NK-92 (cell line): ENCODE measurements around the gene RAET1G.
"Not testable (repeated sequence)": the region's sequence is repeated elsewhere in the genome, so short reads cannot be mapped to it uniquely, and the experiment has no call there.

Experiments used
- DNase-seq: peaks from one replicate; lab custom pipeline; 2025; ENCODE audit not compliant: unreplicated experiment; lab: John Stamatoyannopoulos, UW

Gene RAET1G

DNA sequence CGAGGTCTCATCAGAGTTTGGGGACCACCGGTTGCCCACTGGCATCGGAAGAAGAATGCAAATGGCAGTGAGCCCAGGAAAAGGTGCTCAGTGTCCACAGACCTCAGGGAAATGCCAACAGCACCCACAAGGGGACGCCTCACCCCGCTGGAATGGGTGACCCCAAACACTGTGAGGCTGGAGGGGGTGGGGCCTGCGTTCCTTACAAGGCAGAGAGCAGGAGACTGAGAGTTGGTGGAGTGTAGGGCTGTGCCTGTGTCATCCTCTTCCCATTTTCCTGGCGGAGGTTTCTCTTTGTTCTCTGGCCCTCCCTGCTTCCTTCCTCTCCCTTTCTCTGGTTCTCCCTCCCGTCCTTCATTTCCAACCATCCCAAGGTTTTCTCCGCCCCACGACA lies 31.0 kb upstream of the RAET1G start:
- DNase-seq = not testable (repeated sequence)

DNA sequence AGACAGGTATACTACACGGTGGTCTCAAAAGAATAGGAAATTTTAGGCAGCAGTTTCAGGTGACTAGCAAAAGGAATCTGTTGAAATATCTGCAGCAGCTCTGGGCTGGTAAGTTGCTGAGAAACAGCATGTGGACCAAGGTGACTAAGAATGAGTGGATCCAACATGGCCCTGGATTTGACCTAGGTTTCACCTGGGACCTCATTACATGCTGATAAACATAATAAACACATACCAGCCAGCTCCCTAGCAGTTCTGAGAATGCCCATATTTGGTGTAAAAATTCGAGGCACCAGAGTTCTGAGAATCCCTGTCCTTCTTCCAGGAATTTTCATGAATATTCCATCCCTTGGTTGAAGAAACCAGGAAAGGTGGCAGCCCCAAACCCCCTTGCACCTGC lies 30.5 kb upstream of the RAET1G start:
- not testable (repeated sequence) for DNase-seq

- DNase-seq = no peak
These were observed 28.7 kb upstream of the RAET1G start for GRCh38 chr6:149951626-149952025.

GRCh38 chr6:149951096-149951495 lies 28.2 kb upstream of the RAET1G start:
- no peak for DNase-seq

DNA sequence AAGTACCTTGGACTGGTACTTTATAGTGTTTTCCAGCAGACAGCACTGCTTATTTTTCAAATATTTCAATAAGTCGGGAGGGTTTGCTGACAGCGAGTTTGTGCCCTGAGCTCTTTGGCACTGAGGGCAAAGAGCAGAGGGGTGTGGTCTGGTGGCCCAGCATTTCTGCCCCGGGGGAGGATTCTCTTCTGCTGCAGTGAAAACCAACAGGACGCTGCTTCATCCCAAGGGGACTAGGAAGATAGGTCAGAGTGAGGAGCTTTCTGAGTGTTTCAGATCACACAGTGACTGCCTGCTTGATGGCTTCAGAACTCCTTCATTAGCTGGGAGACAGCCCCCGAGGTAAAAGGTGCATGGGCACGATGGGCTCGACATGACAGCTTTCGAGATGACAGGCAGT lies 27.5 kb upstream of the RAET1G start:
- no peak for DNase-seq

DNA sequence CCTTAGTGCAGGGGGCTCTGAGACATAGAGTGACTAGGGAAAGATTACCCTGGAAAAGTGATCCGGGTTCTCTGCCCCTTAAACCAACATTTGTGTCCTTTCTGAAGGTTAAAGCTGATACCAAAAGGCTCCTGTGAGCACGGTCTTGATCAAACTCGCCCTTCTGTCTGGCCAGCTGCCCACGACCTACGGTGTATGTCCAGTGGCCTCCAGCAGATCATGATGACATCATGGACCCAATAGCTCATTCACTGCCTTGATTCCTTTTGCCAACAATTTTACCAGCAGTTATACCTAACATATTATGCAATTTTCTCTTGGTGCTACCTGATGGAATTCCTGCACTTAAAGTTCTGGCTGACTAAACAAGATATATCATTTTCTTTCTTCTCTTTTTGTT lies 25.7 kb upstream of the RAET1G start:
- no peak for DNase-seq

- DNase-seq = no peak
These were observed 25.1 kb upstream of the RAET1G start for GRCh38 chr6:149948011-149948410.

DNA sequence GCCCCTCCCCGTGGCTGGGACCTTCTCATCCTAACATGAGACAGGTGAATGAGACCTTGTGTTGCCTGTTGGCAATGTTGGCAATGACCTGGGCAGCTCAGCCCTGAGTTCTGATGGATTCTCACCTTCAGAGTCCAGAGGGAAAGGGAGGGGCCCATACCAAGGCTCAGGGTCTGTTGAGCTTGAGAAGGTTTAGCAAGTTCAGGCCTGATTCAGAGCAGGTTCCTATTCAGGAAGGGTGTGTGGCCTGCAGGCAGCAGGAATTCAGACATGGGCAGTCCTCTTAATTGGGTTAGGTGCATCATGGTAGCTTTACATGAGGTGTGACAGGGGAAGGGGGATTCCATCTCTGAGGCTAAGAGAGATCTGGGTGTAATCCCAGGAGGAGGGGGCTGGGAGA lies 24.6 kb upstream of the RAET1G start:
- DNase-seq = not testable (repeated sequence)

DNA sequence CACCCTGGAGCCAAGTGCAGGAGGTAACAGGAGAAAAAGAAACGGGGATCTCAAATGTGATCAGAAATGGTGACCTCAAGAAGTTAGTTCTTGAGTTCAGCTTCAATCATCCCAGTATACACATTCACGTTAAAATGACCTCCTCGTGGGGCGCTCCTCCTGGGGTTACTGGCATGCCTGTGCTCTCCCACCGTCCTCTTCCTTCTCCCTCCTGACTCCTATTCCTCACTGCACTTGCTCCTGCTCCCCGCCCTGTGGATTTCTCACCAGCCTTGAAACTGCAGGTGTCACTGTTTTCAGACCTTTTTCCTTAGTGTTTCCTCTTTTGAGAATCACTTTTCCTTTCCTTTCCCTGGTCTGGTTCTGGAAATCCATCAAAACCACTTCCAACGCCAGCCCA lies 23.7 kb upstream of the RAET1G start:
- DNase-seq = not testable (repeated sequence)

- DNase-seq = not testable (repeated sequence)
These were observed 22.4 kb upstream of the RAET1G start for GRCh38 chr6:149945276-149945675.

DNA sequence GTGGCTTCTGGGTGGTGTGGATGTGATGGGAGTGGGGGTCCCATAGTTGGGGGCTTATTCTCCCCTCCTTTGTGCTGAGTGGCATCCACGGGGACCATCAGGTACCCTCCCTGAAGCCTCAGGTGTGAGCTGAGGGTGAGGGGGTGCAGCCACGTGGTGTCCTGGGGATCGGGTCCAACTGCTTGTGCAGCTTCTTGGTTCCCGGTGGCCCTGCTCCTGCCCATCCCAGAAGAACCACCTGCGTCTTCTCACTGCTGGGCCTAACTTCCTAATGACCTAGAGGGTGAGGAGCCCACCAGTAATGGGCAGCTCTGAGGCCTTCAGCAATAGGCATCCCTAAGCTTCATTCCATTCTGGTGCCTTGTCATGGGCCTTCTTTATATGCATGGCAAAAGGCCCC lies 20.4 kb upstream of the RAET1G start:
- DNase-seq = not testable (repeated sequence)

GRCh38 chr6:149942461-149942829 lies 19.5 kb upstream of the RAET1G start:
- no peak for DNase-seq

DNA sequence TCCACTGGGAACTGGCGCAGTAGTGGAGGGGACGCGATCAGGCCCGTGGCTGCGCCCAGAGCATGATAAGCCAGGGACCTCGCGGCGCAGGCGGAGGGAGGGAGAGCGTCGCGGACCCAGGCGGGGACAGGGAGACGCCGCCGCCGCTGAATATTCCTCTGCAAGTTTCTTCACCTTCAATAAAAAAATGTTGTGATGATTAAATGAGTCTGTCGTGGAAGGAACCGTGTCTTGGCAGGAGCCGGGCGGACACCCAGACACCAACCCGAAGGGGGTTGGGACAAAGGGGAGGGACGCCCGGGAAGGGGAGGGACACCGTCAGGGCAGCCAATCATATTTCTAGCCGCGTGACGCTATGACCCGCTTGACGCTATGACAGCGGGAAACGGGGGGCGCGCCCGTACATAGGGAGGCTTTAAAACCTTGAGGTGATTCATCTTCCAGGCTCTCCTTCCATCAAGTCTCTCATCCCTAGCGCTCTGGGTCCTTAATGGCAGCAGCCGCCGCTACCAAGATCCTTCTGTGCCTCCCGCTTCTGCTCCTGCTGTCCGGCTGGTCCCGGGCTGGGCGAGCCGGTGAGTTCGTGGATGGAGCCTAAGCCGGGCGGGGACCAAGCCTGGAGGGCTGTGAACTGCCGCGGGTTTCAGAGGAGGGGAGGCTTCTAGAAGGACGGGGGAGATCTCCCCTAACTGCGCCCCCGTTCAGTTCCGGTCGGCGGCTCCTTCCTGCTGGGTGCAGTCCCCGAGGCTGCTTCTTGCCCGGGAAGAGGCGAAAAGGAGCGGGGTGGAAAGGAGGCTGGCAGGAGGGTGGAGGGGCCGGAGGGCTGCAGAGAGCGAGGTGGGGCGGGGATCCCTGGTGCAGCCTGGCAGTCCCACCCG lies 18.9 kb upstream of the RAET1G start, which contains the start of gene ULBP2:
ULBP2 (plus strand) TSS at position 432 of the 878 bp plus-strand sequence; CDS start at position 491, 59 bp downstream.
- no peak for DNase-seq

DNA sequence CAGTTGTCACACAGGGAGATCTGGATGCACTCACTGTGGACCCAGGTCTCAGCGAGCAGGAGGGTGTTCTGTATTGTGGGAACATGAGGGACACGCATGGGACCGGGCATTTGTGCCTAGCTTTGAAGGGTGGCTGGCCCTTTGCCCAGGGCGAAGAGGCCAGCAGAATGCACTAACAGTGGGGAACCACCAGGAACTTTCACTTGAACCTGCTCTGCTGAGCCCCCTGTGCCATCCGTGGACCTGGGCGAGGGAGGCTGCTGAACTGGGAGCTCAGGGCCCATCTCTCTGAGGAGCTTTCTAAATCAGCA lies 17.7 kb upstream of the RAET1G start:
- no peak for DNase-seq

DNA sequence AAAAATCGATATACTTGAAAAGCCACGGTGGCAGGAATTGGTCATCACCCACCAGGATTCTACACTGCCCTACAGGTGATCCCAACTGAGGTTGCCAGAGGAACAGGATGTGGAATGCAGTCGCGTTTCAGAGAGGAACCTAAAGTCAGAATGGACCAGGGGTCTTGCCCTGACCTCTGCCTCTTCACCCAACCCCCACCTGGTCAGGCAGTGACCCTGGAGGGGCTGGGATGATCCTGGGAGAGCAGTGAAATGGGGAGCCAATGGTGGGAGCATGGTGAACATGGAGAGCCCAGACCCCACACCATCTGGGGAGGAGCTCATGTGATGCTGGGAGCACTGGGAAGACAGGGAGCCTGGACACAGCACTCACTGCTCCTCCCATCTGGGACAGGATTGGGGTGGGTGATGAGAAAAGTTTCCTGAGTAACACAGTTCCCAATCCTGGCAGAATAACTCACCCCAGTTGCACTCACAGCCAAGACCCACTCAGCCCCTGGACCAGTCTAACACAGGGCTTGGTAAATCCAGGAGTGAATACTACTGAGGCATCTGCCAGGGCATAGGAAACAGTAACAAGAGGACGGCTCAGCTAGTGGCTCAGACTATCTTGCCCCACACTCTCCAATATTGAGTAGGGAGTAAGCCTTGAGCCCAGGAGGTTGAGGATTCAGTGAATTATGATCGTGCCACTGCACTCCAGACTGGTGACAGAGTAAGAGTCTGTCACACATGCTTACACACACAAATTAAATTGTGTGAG lies 17.2 kb upstream of the RAET1G start:
- no peak for DNase-seq

DNA sequence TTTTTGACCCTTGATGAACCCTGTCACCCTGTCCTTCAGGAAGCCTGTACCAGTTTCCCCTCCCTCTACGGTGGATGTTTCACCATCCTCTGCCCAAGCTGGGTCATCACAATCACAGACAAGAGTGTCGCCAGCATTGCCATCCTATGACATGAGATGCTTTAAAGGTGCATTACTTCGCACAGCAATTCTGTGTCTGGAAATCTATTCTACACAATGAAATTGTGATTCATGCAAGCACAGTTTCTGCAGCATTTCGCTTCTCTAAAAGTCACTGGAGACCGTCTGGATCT lies 16.4 kb upstream of the RAET1G start:
- no peak for DNase-seq

DNA sequence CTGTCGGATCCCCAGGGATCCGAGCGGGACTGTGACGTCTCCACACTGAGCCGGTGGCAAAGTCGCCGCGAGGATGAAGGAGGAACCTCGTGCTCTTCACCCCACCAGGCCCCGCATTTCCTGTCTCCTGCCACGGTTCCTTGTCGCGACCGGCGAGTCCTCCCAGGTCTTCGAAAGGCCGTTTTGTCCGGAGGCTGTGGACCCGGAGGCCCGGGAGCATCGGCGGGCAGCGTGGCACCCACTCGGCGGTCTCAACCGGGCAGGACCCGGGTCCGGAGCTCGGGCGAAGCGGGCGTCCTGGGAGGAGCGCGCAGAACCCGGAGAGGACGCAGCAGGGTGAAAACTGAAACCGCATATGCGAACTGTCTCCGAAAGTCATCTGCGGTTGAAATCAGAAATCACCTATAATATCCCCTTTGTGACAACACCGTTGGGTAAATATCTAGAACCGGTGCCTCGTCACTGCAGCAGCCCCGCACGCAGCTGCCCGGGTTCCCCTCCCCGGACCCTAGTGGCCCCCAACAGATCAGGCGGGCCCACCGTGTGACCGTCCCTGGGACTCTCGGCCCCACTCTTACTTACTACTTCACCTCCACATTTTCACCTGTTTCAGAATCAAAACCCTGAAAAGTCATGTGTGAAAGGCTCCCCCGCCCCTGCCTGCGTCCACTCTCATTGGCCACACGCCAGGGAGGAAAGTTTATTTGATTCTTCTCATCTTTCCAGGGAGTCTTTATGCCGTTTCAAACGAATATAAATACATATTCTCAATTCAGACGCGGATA lies 15.8 kb upstream of the RAET1G start:
- DNase-seq = no peak

DNA sequence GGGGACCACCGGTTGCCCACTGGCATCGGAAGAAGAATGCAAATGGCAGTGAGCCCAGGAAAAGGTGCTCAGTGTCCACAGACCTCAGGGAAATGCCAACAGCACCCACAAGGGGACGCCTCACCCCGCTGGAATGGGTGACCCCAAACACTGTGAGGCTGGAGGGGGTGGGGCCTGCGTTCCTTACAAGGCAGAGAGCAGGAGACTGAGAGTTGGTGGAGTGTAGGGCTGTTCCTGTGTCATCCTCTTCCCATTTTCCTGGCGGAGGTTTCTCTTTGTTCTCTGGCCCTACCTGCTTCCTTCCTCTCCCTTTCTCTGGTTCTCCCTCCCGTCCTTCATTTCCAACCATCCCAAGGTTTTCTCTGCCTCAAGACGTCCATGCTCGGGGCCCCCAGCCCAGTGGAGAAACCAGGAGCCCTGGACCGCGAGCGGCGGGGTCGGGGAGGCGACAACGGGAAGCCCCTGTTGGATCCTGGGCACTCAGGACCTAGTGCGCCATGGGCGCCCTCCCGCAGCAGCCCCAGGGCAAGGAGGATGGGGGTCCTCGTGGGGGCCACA lies 15.2 kb upstream of the RAET1G start:
- DNase-seq = not testable (repeated sequence)

DNA sequence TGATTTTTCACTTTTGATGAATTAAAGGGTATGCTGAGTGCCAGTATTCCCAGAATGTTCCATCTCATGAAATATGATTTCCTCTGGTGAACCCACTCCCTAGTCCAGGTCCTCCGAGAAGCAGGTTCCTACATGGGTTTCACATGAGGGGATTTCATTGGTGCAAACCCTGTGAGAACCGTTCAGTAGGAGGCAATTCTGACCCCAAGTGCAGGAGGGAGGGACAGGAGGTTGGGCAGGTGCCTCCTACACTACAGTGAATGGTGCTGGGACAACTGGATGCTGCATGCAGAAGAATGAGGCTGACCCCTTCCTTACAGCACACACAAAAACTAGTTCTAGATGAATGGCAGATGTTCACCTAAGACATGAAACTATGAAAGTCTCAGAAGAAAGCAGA lies 13.8 kb upstream of the RAET1G start:
- DNase-seq = no peak

DNA sequence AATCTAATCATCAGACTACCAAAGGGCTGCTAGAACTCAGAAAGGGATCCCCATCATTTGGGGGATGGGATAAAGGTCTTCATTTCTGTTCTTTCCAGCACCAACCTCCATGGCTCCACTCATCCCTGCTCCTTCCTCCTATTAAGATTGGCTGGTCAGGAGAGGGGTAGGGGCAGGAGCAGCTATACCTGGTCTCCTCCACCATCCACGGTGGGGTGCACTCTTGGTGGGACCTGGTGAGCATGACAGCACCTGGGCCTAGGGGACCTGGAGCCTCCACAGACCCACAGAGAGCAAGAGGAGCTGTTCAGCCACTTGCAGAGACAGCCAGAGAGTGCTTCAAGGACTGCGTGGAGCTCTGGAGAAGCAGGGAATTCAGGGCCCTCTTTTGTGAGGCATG lies 12.7 kb upstream of the RAET1G start:
- no peak for DNase-seq

DNA sequence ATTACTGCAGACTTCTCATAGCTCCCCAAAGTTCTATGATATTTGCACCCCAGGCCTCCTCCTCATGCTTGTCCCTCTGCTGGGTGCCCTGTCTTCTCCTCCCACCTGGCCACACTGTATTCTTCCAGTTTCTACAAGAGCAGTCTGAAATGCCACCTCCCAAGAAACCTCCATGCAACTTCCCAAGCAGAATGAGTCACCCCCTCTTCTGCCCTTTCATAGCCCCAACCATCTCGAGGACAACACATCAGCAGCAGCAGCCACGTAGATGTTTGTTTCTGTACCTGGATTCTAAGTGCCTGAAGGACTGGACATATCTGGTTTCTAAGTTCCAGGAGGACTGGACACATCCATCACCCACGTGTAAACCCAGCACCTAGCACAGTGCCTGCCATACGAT lies 12.3 kb upstream of the RAET1G start:
- no peak for DNase-seq
